Spleen (tissue), 11 donors: Measurements from ENCODE around the gene TTLL5. TPM values are rescaled to one million over a fixed set of nuclear protein-coding genes. Genes with fewer than 3 reads are reported as not detected.

ENCODE experiments used
- DNase-seq: peaks from one replicate; pipeline ENCODE4 v3.0.0-alpha.2; 2020
- H3K27ac ChIP-seq, 8 donors: fragments of 200-600 bp; sonication (generic) in 7 of 8; 1 replicate in 4 of 8; 2 replicates in 4 of 8; pipeline versions ENCODE4 v1.5.0 to v1.8.0; 2016 to 2021; ENCODE audit warnings: inconsistent platforms in 4 of 8, mild to moderate bottlenecking in 4 of 8, moderate library complexity in 1 of 8
- H3K27me3 ChIP-seq, 7 donors: fragments of 200-600 bp; sonication (generic) in 6 of 7; replicated peaks in 1 of 7; 1 replicate in 4 of 7; 2 replicates in 3 of 7; pipeline versions ENCODE4 v1.5.0 to v1.8.0; 2016 to 2021; ENCODE audit warnings: inconsistent platforms in 3 of 7, mild to moderate bottlenecking in 1 of 7
- H3K36me3 ChIP-seq, 6 donors: fragments of 200-600 bp; sonication (generic) in 5 of 6; 1 replicate in 4 of 6; 2 replicates in 2 of 6; pipeline versions ENCODE4 v1.5.0 to v1.8.0; 2016 to 2021; ENCODE audit warnings: inconsistent platforms in 2 of 6
- H3K4me1 ChIP-seq, 6 donors: fragments of 200-600 bp; sonication (generic) in 5 of 6; 1 replicate in 3 of 6; 2 replicates in 3 of 6; pipeline versions ENCODE4 v1.5.0 to v1.8.0; 2016 to 2021; ENCODE audit warnings: inconsistent platforms in 3 of 6
- H3K4me3 ChIP-seq, 8 donors: fragments of 200-600 bp; sonication (generic) in 7 of 8; 1 replicate in 4 of 8; 2 replicates in 4 of 8; pipeline versions ENCODE4 v1.5.0 to v1.8.0; 2016 to 2021; ENCODE audit warnings: inconsistent platforms in 4 of 8, mild to moderate bottlenecking in 4 of 8, moderate library complexity in 2 of 8
- H3K9me3 ChIP-seq, 8 donors: fragments of 200-600 bp; sonication (generic) in 7 of 8; 1 replicate in 4 of 8; 2 replicates in 4 of 8; pipeline versions ENCODE4 v1.5.0 to v1.8.0; 2016 to 2021; ENCODE audit warnings: inconsistent platforms in 4 of 8
- POLR2A ChIP-seq, 3 donors: fragments of 450-650 bp; IDR thresholded peaks; one replicate each; pipeline ENCODE4 v1.5.1; 2017; ENCODE audit warnings: antibody characterized with exemption in 3 of 3, mild to moderate bottlenecking in 1 of 3
- POLR2AphosphoS5 ChIP-seq, 3 donors: sonication (generic); formaldehyde crosslinking; IDR thresholded peaks; one replicate each; pipeline ENCODE4 v1.5.1; 2017; ENCODE audit warnings: antibody characterized with exemption in 3 of 3
- WGBS, 5 donors: extraction: QIAGEN DNeasy Blood & Tissue Kit in 3 of 5; methylation state at CpG; one replicate each; pipeline versions ENCODE4 v1.1.5 to v1.1.7; 2013 to 2018; 5-methylcytosine and 5-hydroxymethylcytosine counted together
- intact Hi-C: fragments of 100-400 bp; cut with DNase I; formaldehyde crosslinking; loops from one replicate; pipeline ENCODE4 v1.15.0; 2023; ENCODE audit warnings: low total_unique reads
- polyA plus RNA-seq, 3 donors: library from polyadenylated mRNA; stranded (reverse); fragments of 200-250 nt; gene quantifications; one replicate each; pipeline ENCODE4 v1.2.1, GENCODE V29; 2013
- total RNA-seq, 7 donors: library from RNA; depleted of rRNA in 3 of 7; stranded (reverse); fragments of >200 nt in 3 of 7; fragmentation: NEBNext Ultra II Directional in 4 of 7; extraction: Animal tissue kit (Norgen Biotek cat#: 25700) in 4 of 7; gene quantifications; one replicate each; pipeline versions ENCODE4 v1.1.0 to v1.2.1, GENCODE V29; 2016 to 2021
- TF ChIP-seq, protein P1 (sequence below), 11 experiments: fragments of 200-600 bp in 7 of 11; fragments of 450-650 bp in 4 of 11; sonication (generic) in 4 of 11; IDR thresholded peaks in 8 of 11; conservative IDR thresholded peaks in 3 of 11; 1 replicate in 7 of 11; 2 replicates in 4 of 11; pipeline versions ENCODE4 v1.4.0 to v1.8.0; 2016 to 2021; ENCODE audit warnings: antibody characterized with exemption in 11 of 11, inconsistent platforms in 4 of 11, mild to moderate bottlenecking in 1 of 11
- donor health status: healthy with polysubstance abuse.
- donor health status: DM: no; HTN: no; CAD: no; lungs with moderate emphysema.
- donor health status: DM: no; HTN: no; CAD: no.
- donor health status: Bipolar disorder and iron deficiency.
- donor health status: healthy.
- donor health status: DM: no; HTN: no; CAD: no.
- donor health status: DM: yes; HTN: yes; CAD: no.

TTLL5 gene
- total and polyA plus RNA-seq, 10 donors = 4.5 to 44.1 (median 31.6) TPM

GRCh38 chr14:75748336-75748735 lies 87.3 kb downstream of the TTLL5 start:
- 80 to 93% (median 89%) methylated on average over 1 of the region's 1 CpG for WGBS, 5 donors
- Histone ChIP-seq H3K4me1 (no peaks in the 10 kb centered on the region), H3K27me3 (no peaks in the 10 kb centered on the region), H3K9me3 (peaks cover 0 to 18% (median 14%) of the 10 kb centered on the region in 8 donors), H3K27ac (no peak overlapping the region), H3K4me3 (no peak overlapping the region), H3K36me3 (peaks cover 5 to 94% (median 29%) of the 10 kb centered on the region in 6 donors)
- intact Hi-C loops = no loop called here
- DNase-seq = no peak
- TF ChIP-seq POLR2A (IDR thresholded peaks at IDR 0.05) (no peak), POLR2AphosphoS5 (IDR thresholded peaks at IDR 0.05) (no peak)
- TF ChIP-seq, protein P1, sequence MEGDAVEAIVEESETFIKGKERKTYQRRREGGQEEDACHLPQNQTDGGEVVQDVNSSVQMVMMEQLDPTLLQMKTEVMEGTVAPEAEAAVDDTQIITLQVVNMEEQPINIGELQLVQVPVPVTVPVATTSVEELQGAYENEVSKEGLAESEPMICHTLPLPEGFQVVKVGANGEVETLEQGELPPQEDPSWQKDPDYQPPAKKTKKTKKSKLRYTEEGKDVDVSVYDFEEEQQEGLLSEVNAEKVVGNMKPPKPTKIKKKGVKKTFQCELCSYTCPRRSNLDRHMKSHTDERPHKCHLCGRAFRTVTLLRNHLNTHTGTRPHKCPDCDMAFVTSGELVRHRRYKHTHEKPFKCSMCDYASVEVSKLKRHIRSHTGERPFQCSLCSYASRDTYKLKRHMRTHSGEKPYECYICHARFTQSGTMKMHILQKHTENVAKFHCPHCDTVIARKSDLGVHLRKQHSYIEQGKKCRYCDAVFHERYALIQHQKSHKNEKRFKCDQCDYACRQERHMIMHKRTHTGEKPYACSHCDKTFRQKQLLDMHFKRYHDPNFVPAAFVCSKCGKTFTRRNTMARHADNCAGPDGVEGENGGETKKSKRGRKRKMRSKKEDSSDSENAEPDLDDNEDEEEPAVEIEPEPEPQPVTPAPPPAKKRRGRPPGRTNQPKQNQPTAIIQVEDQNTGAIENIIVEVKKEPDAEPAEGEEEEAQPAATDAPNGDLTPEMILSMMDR (IDR thresholded peaks at IDR 0.05 in 8 of 11, conservative IDR thresholded peaks at IDR 0.05 in 3 of 11) = no peak

DNA sequence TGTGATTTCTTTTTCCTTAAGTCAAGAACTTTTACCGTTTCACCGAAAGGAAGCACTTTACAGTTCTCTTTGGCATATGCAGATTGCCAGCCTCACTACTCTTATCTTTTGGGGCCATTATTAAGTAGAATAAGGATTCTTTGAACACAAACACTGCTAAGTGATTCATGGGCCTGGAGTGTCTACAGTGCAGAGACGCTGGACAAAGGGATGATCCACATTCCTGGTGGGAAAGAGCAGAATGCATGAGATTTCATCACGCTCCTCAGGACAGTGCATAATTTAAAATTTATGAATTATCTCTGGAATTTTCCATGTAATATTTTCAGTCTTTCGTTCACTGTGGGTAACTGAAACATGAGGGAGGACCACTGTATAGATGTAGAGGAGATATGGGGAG lies 90.2 kb downstream of the TTLL5 start:
- H3K27me3 ChIP-seq = no peaks in the 10 kb centered on the region
- no peaks in the 10 kb centered on the region for H3K4me1 ChIP-seq
- H3K4me3 ChIP-seq = no peak overlapping the region
- H3K36me3 ChIP-seq = peaks cover 5 to 86% (median 15%) of the 10 kb centered on the region in 6 donors
- no peak for DNase-seq
- intact Hi-C loops = no loop called here
- TF ChIP-seq POLR2AphosphoS5 (IDR thresholded peaks at IDR 0.05) (no peak), POLR2A (IDR thresholded peaks at IDR 0.05) (no peak)
- TF ChIP-seq, protein P1 (IDR thresholded peaks at IDR 0.05 in 8 of 11, conservative IDR thresholded peaks at IDR 0.05 in 3 of 11) = no peak
- WGBS, 5 donors = 94 to 98% (median 96%) methylated on average over 5 of the region's 5 CpGs
- peaks cover 0 to 16% (median 14%) of the 10 kb centered on the region in 8 donors for H3K9me3 ChIP-seq
- no peak overlapping the region for H3K27ac ChIP-seq

DNA sequence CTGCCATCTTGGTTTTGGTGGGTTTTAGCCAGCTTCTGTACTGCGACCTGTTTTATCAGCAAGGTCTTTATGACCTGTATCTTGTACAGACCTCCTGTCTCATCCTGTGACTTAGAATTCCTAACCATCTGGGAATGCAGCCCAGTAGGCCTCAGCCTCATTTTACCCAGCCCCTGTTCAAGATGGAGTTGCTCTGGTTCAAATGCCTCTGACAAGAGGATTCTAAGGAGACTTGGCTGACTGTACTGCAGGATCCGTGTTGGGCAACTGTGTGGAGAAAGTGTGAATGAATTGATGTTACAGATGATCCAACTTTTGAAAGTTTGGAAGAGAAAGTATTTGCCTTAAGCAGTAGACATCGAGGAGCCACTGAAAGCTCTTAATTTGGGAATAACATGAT lies 91.0 kb downstream of the TTLL5 start:
- Histone ChIP-seq H3K4me3 (no peak overlapping the region), H3K27ac (no peak overlapping the region), H3K9me3 (peaks cover 0 to 8% (median 7%) of the 10 kb centered on the region in 8 donors), H3K27me3 (no peaks in the 10 kb centered on the region), H3K4me1 (no peaks in the 10 kb centered on the region), H3K36me3 (peaks cover 0 to 85% (median 11%) of the 10 kb centered on the region in 6 donors)
- intact Hi-C loops = no loop called here
- TF ChIP-seq POLR2AphosphoS5 (IDR thresholded peaks at IDR 0.05) = no peak
- TF ChIP-seq, protein P1 (IDR thresholded peaks at IDR 0.05 in 8 of 11, conservative IDR thresholded peaks at IDR 0.05 in 3 of 11) = no peak
- TF ChIP-seq POLR2A (IDR thresholded peaks at IDR 0.05) = no peak
- no peak for DNase-seq
- 90 to 99% (median 92%) methylated on average over 3 of the region's 3 CpGs for WGBS, 5 donors

- Histone ChIP-seq H3K9me3 (no peaks in the 10 kb centered on the region), H3K4me1 (no peaks in the 10 kb centered on the region), H3K4me3 (no peak overlapping the region), H3K27me3 (no peaks in the 10 kb centered on the region), H3K36me3 (peaks cover 0 to 78% (median 6%) of the 10 kb centered on the region in 6 donors), H3K27ac (no peak overlapping the region)
- intact Hi-C loops = no loop called here
- TF ChIP-seq POLR2AphosphoS5 (IDR thresholded peaks at IDR 0.05) = no peak
- TF ChIP-seq POLR2A (IDR thresholded peaks at IDR 0.05) = no peak
- TF ChIP-seq, protein P1 (IDR thresholded peaks at IDR 0.05 in 8 of 11, conservative IDR thresholded peaks at IDR 0.05 in 3 of 11) = no peak
- WGBS, 5 donors = 78 to 95% (median 89%) methylated on average over 4 of the region's 4 CpGs
- no peak for DNase-seq
Measured at GRCh38 chr14:75752907-75753594, 92.0 kb downstream of the TTLL5 start.
